SK-N-SH (cell line): ENCODE data around the gene WFDC2.

Source experiments
- MEF2A ChIP-seq: IDR thresholded peaks from 2 replicates; pipeline ENCODE4 v1.4.0; 2012; ENCODE audit warnings: low read depth, borderline replicate concordance
- RFX5 ChIP-seq: IDR thresholded peaks from 2 replicates; pipeline ENCODE4 v1.6.1; 2012; ENCODE audit warnings: mild to moderate bottlenecking, improper control_type of control experiment, low read length
- SMC3 ChIP-seq: IDR thresholded peaks from 2 replicates; pipeline ENCODE4 v1.6.1; 2012; ENCODE audit warnings: low read depth, low read length, improper control_type of control experiment
- TF ChIP-seq, protein P1 (sequence below): fragments of 200-600 bp; sonication (generic); IDR thresholded peaks from 2 replicates; pipeline ENCODE4 v1.6.1; 2017; ENCODE audit warnings: antibody characterized with exemption, mild to moderate bottlenecking, moderate library complexity
- TF ChIP-seq, protein P2 (sequence below): fragments of 150-350 bp; IDR thresholded peaks from 2 replicates; pipeline ENCODE4 v1.6.1; 2017; ENCODE audit warnings: antibody characterized with exemption, low read length, low read depth, borderline replicate concordance
- TF ChIP-seq, protein P3 (sequence below): IDR thresholded peaks from 2 replicates; pipeline ENCODE4 v1.4.0; 2012; ENCODE audit warnings: low read depth, borderline replicate concordance

DNA sequence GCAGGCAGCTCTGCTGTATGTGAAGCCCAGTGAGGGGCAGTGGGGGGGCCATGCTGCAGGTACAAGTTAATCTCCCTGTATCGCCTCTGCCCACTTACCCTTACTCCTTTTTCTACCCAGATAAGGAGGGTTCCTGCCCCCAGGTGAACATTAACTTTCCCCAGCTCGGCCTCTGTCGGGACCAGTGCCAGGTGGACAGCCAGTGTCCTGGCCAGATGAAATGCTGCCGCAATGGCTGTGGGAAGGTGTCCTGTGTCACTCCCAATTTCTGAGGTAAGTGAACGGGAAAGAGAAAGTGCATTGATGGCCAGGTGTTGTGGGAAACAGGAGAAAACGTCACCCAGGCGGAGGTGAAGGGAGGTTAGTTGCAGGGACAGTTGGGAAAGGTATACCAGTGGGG lies 10.3 kb downstream of the WFDC2 start:
- TF ChIP-seq SMC3, result no peak
- TF ChIP-seq, protein P1, sequence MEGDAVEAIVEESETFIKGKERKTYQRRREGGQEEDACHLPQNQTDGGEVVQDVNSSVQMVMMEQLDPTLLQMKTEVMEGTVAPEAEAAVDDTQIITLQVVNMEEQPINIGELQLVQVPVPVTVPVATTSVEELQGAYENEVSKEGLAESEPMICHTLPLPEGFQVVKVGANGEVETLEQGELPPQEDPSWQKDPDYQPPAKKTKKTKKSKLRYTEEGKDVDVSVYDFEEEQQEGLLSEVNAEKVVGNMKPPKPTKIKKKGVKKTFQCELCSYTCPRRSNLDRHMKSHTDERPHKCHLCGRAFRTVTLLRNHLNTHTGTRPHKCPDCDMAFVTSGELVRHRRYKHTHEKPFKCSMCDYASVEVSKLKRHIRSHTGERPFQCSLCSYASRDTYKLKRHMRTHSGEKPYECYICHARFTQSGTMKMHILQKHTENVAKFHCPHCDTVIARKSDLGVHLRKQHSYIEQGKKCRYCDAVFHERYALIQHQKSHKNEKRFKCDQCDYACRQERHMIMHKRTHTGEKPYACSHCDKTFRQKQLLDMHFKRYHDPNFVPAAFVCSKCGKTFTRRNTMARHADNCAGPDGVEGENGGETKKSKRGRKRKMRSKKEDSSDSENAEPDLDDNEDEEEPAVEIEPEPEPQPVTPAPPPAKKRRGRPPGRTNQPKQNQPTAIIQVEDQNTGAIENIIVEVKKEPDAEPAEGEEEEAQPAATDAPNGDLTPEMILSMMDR, result no peak
- TF ChIP-seq MEF2A, result no peak
- TF ChIP-seq RFX5, result no peak
- TF ChIP-seq, protein P2, sequence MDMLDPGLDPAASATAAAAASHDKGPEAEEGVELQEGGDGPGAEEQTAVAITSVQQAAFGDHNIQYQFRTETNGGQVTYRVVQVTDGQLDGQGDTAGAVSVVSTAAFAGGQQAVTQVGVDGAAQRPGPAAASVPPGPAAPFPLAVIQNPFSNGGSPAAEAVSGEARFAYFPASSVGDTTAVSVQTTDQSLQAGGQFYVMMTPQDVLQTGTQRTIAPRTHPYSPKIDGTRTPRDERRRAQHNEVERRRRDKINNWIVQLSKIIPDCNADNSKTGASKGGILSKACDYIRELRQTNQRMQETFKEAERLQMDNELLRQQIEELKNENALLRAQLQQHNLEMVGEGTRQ, result no peak
- TF ChIP-seq, protein P3, sequence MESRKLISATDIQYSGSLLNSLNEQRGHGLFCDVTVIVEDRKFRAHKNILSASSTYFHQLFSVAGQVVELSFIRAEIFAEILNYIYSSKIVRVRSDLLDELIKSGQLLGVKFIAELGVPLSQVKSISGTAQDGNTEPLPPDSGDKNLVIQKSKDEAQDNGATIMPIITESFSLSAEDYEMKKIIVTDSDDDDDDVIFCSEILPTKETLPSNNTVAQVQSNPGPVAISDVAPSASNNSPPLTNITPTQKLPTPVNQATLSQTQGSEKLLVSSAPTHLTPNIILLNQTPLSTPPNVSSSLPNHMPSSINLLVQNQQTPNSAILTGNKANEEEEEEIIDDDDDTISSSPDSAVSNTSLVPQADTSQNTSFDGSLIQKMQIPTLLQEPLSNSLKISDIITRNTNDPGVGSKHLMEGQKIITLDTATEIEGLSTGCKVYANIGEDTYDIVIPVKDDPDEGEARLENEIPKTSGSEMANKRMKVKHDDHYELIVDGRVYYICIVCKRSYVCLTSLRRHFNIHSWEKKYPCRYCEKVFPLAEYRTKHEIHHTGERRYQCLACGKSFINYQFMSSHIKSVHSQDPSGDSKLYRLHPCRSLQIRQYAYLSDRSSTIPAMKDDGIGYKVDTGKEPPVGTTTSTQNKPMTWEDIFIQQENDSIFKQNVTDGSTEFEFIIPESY, result no peak
